Measurements from ENCODE around the gene AOAH.

The AOAH gene

GRCh38 chr7:36625247-36625646 lies 99.0 kb downstream of the AOAH start:
- Histone ChIP-seq H3K36me3 (ENCODE audit: insufficient read depth, low read length) (peaks cover 4% of the 10 kb centered on the region; the same call in 1 of the 2 replicates), H3K27me3 (ENCODE audit: insufficient read depth, low read length, poor library complexity, severe bottlenecking) (no peaks in the 10 kb centered on the region), H3K9me3 (ENCODE audit: insufficient read depth, low read depth, low read length) (no peaks in the 10 kb centered on the region), H3K9me2 (replicated peaks; ENCODE audit: low read depth, low read length) (no peaks in the 10 kb centered on the region), H3K4me2 (ENCODE audit: low read depth, low read length, poor library complexity, severe bottlenecking) (peak overlapping the region; percentile 56), H3K4me1 (ENCODE audit: insufficient read depth, low read length, poor library complexity, severe bottlenecking) (peaks cover 28% of the 10 kb centered on the region), H3K79me2 (ENCODE audit: insufficient read depth, low read length) (no peaks in the 10 kb centered on the region), H3K9ac (ENCODE audit: low read depth, low read length, poor library complexity, severe bottlenecking) (no peak overlapping the region), H3K4me3 (ENCODE audit: low read length, poor library complexity, severe bottlenecking) (peak overlapping the region; percentile 26), H3F3A (ENCODE audit: low read depth) (peaks cover 5% of the 10 kb centered on the region; the same call in 1 of the 2 replicates), H4K20me1 (ENCODE audit: insufficient read depth, low read length, poor library complexity, severe bottlenecking) (no peaks in the 10 kb centered on the region), H2AFZ (ENCODE audit: low read length) (no peak overlapping the region)
- TF ChIP-seq EZH2phosphoT487 (IDR thresholded peaks at IDR 0.05; ENCODE audit: borderline replicate concordance) (no peak), CTCF (conservative IDR thresholded peaks at IDR 0.05; ENCODE audit: low read length) (no peak)

DNA sequence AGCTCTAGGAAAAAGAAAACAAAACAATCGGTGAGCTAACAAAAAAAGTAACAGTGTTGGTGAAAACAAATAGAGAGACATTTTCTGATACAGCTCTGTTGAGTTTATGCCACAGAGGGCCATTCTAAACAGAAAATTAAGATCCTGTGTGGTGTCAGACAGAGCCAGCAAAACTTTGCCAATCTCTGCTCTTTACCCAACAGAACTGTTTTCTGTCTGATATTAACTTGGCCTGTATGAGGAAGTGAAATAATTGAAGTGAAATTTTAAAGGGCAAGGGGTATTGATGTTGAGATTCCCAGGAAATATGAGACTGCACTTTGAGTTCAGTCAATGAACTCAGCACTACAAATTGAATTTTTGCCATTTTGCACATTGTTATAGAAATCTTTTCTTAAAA lies 101.0 kb downstream of the AOAH start:
- peaks cover 5% of the 10 kb centered on the region; the same call in 1 of the 2 replicates for H3F3A ChIP-seq (ENCODE audit: low read depth)
- no peak overlapping the region for H3K4me2 ChIP-seq (ENCODE audit: low read depth, low read length, poor library complexity, severe bottlenecking)
- no peak for TF ChIP-seq CTCF (conservative IDR thresholded peaks at IDR 0.05; ENCODE audit: low read length)
- no peak for TF ChIP-seq EZH2phosphoT487 (IDR thresholded peaks at IDR 0.05; ENCODE audit: borderline replicate concordance)
- H3K4me3 ChIP-seq (ENCODE audit: low read length, poor library complexity, severe bottlenecking) = no peak overlapping the region
- no peaks in the 10 kb centered on the region for H3K9me3 ChIP-seq (ENCODE audit: insufficient read depth, low read depth, low read length)
- no peak overlapping the region for H3K9ac ChIP-seq (ENCODE audit: low read depth, low read length, poor library complexity, severe bottlenecking)
- no peaks in the 10 kb centered on the region for H3K27me3 ChIP-seq (ENCODE audit: insufficient read depth, low read length, poor library complexity, severe bottlenecking)
- peaks cover 28% of the 10 kb centered on the region for H3K4me1 ChIP-seq (ENCODE audit: insufficient read depth, low read length, poor library complexity, severe bottlenecking)
- no peak overlapping the region for H2AFZ ChIP-seq (ENCODE audit: low read length)
- H3K79me2 ChIP-seq (ENCODE audit: insufficient read depth, low read length) = no peaks in the 10 kb centered on the region
- H4K20me1 ChIP-seq (ENCODE audit: insufficient read depth, low read length, poor library complexity, severe bottlenecking) = no peaks in the 10 kb centered on the region
- H3K36me3 ChIP-seq (ENCODE audit: insufficient read depth, low read length) = peaks cover 4% of the 10 kb centered on the region; the same call in 1 of the 2 replicates
- H3K9me2 ChIP-seq (replicated peaks; ENCODE audit: low read depth, low read length) = no peaks in the 10 kb centered on the region

GRCh38 chr7:36621396-36621795 lies 102.9 kb downstream of the AOAH start:
- no peak overlapping the region for H3K4me3 ChIP-seq (ENCODE audit: low read length, poor library complexity, severe bottlenecking)
- no peak for TF ChIP-seq EZH2phosphoT487 (IDR thresholded peaks at IDR 0.05; ENCODE audit: borderline replicate concordance)
- no peaks in the 10 kb centered on the region for H3K9me2 ChIP-seq (replicated peaks; ENCODE audit: low read depth, low read length)
- no peaks in the 10 kb centered on the region for H3K79me2 ChIP-seq (ENCODE audit: insufficient read depth, low read length)
- no peaks in the 10 kb centered on the region for H3K27me3 ChIP-seq (ENCODE audit: insufficient read depth, low read length, poor library complexity, severe bottlenecking)
- peaks cover 4% of the 10 kb centered on the region; the same call in 1 of the 2 replicates for H3K36me3 ChIP-seq (ENCODE audit: insufficient read depth, low read length)
- peaks cover 28% of the 10 kb centered on the region for H3K4me1 ChIP-seq (ENCODE audit: insufficient read depth, low read length, poor library complexity, severe bottlenecking)
- no peaks in the 10 kb centered on the region for H4K20me1 ChIP-seq (ENCODE audit: insufficient read depth, low read length, poor library complexity, severe bottlenecking)
- H3K9me3 ChIP-seq (ENCODE audit: insufficient read depth, low read depth, low read length) = no peaks in the 10 kb centered on the region
- H3F3A ChIP-seq (ENCODE audit: low read depth) = peaks cover 5% of the 10 kb centered on the region; the same call in 1 of the 2 replicates
- no peak overlapping the region for H3K4me2 ChIP-seq (ENCODE audit: low read depth, low read length, poor library complexity, severe bottlenecking)
- H2AFZ ChIP-seq (ENCODE audit: low read length) = no peak overlapping the region
- H3K9ac ChIP-seq (ENCODE audit: low read depth, low read length, poor library complexity, severe bottlenecking) = no peak overlapping the region

- H3F3A ChIP-seq (ENCODE audit: low read depth) = no peaks in the 10 kb centered on the region
- no peaks in the 10 kb centered on the region for H3K27me3 ChIP-seq (ENCODE audit: insufficient read depth, low read length, poor library complexity, severe bottlenecking)
- H3K79me2 ChIP-seq (ENCODE audit: insufficient read depth, low read length) = no peaks in the 10 kb centered on the region
- peaks cover 22% of the 10 kb centered on the region for H3K4me1 ChIP-seq (ENCODE audit: insufficient read depth, low read length, poor library complexity, severe bottlenecking)
- H3K9me2 ChIP-seq (replicated peaks; ENCODE audit: low read depth, low read length) = no peaks in the 10 kb centered on the region
- H3K9ac ChIP-seq (ENCODE audit: low read depth, low read length, poor library complexity, severe bottlenecking) = no peak overlapping the region
- TF ChIP-seq CTCF (conservative IDR thresholded peaks at IDR 0.05; ENCODE audit: low read length) (no peak), EZH2phosphoT487 (IDR thresholded peaks at IDR 0.05; ENCODE audit: borderline replicate concordance) (no peak)
- H2AFZ ChIP-seq (ENCODE audit: low read length) = no peak overlapping the region
- no peaks in the 10 kb centered on the region for H4K20me1 ChIP-seq (ENCODE audit: insufficient read depth, low read length, poor library complexity, severe bottlenecking)
- no peak overlapping the region for H3K4me2 ChIP-seq (ENCODE audit: low read depth, low read length, poor library complexity, severe bottlenecking)
- no peaks in the 10 kb centered on the region for H3K9me3 ChIP-seq (ENCODE audit: insufficient read depth, low read depth, low read length)
- H3K36me3 ChIP-seq (ENCODE audit: insufficient read depth, low read length) = peaks cover 4% of the 10 kb centered on the region; the same call in 1 of the 2 replicates
- H3K4me3 ChIP-seq (ENCODE audit: low read length, poor library complexity, severe bottlenecking) = no peak overlapping the region
These were observed 104.1 kb downstream of the AOAH start for GRCh38 chr7:36620166-36620708.

Data from Loucy (cell line).